ENCODE results near the gene PTPN1. TPM values are rescaled to one million over a fixed set of nuclear protein-coding genes. Genes with fewer than 3 reads are reported as not detected.

PTPN1 gene
- polyA plus RNA-seq, 1 of the 3 experiments (the other 2 are of a cell fraction) = 23.6 TPM

DNA sequence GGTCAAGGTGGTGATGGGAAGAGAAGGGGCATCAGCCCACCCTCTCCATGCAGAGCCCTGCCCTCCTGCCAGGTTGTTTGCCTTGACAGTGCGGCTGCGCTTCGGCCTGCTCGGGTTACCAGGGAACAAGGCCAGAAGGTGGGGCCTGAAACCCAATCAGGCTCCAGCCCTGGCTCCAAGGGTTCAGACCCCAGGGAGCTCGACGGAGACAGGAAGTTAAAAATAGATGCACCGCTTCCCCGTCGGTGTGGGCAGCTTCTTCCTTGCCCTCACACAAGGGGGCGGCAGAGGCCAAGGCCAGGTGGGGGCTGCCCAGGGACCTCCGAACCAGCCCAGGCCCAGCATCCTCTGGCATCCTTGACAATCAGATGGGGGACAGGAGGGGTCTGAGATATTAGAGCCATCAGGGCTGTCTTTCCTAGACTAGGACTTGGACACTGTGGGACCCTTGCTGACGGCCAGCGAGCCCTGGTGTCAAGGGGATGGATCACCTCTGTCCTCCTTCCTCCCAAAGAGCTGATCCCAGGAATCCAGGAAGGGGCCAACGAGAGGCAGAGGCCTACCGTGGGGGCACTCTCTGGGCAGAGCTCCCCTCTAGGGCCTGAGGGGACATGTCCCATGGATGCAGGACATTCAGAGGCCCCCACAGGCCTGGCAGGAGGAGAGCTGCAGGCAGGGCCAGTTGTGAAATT lies 115.9 kb downstream of the PTPN1 start:
- WGBS (ENCODE audit: low lambda C conversion rate) = 42% methylated on average over 10 of the region's 15 CpGs
- Histone ChIP-seq H3K27ac (ENCODE audit: low read depth in 2 of 2, low read length in 1 of 2) (no peak overlapping the region), H3K9me3 (peaks cover 1% of the 10 kb centered on the region; the same call in 1 of the 2 replicates), H3K9me2 (no peaks in the 10 kb centered on the region), H3K27me3 (ENCODE audit: insufficient read depth) (no peaks in the 10 kb centered on the region), H3K4me3 (ENCODE audit: low read depth in 2 of 2, low read length in 1 of 2) (no peak overlapping the region), H3K36me3 (replicated peaks in 1 of 2; ENCODE audit: control insufficient read depth in 1 of 2, insufficient read depth in 2 of 2, low read length in 1 of 2) (no peaks in the 10 kb centered on the region), H3K9ac (no peak overlapping the region), H4K20me1 (ENCODE audit: insufficient read depth) (no peaks in the 10 kb centered on the region), H3F3A (replicated peaks; ENCODE audit: insufficient read depth) (no peaks in the 10 kb centered on the region), H3K4me2 (no peak overlapping the region), H2AFZ (ENCODE audit: low read depth) (no peak overlapping the region), H3K79me2 (ENCODE audit: insufficient read depth) (no peaks in the 10 kb centered on the region), H3K4me1 (ENCODE audit: control insufficient read depth in 1 of 2, insufficient read depth in 2 of 2, low read depth in 1 of 2, low read length in 1 of 2) (peaks cover 0 to 26% of the 10 kb centered on the region in 2 experiments; a peak in 1 of 4 replicates)
- POLR2A ChIA-PET = no interaction called here
- CTCF ChIA-PET = interaction anchor here (0.6 to 2.1 kb wide), 17 partner anchors 9 to 440 kb away, joined by 3 to 18 read pairs (median 4); no protein-coding TSS in a partner anchor
- DNase-seq = peak; percentile 64
- TF ChIP-seq EZH2phosphoT487 (IDR thresholded peaks at IDR 0.05; ENCODE audit: borderline replicate concordance, low read depth) = no peak
- TF ChIP-seq CTCF (IDR thresholded peaks at IDR 0.05) = peak; percentile 62
- peak; percentile 66 for TF ChIP-seq SMC3 (IDR thresholded peaks at IDR 0.05; ENCODE audit: low read depth, low read length)
- peak; percentile 69 for TF ChIP-seq RAD21 (IDR thresholded peaks at IDR 0.05; ENCODE audit: low read length)

GRCh38 chr20:50627747-50628146 lies 117.6 kb downstream of the PTPN1 start:
- Histone ChIP-seq H3K9me3 (no peaks in the 10 kb centered on the region), H3K79me2 (ENCODE audit: insufficient read depth) (no peaks in the 10 kb centered on the region), H4K20me1 (ENCODE audit: insufficient read depth) (no peaks in the 10 kb centered on the region), H3K27ac (ENCODE audit: low read depth in 2 of 2, low read length in 1 of 2) (no peak overlapping the region), H3K4me2 (no peak overlapping the region), H3K36me3 (replicated peaks in 1 of 2; ENCODE audit: control insufficient read depth in 1 of 2, insufficient read depth in 2 of 2, low read length in 1 of 2) (no peaks in the 10 kb centered on the region), H3K4me3 (ENCODE audit: low read depth in 2 of 2, low read length in 1 of 2) (no peak overlapping the region), H3K9ac (no peak overlapping the region), H3K27me3 (ENCODE audit: insufficient read depth) (no peaks in the 10 kb centered on the region), H3F3A (replicated peaks; ENCODE audit: insufficient read depth) (no peaks in the 10 kb centered on the region), H2AFZ (ENCODE audit: low read depth) (no peak overlapping the region), H3K4me1 (ENCODE audit: control insufficient read depth in 1 of 2, insufficient read depth in 2 of 2, low read depth in 1 of 2, low read length in 1 of 2) (peaks cover 0 to 26% of the 10 kb centered on the region in 2 experiments; a peak in 1 of 4 replicates), H3K9me2 (no peaks in the 10 kb centered on the region)
- ChIA-PET POLR2A (no interaction called here), CTCF (interaction anchor here (1.3 to 2.0 kb wide), 3 partner anchors 9 to 118 kb away, joined by 4 to 7 read pairs (median 7); no protein-coding TSS in a partner anchor)
- no peak for DNase-seq
- WGBS (ENCODE audit: low lambda C conversion rate) = 90% methylated on average over 8 of the region's 9 CpGs
- TF ChIP-seq GABPA (IDR thresholded peaks at IDR 0.05; ENCODE audit: low read depth) = no peak
- no peak for TF ChIP-seq CHD2 (IDR thresholded peaks at IDR 0.05; ENCODE audit: low read length, partially characterized antibody)
- no peak for TF ChIP-seq RFX5 (IDR thresholded peaks at IDR 0.05; ENCODE audit: low read length)
- TF ChIP-seq FOSL2 (IDR thresholded peaks at IDR 0.05; ENCODE audit: borderline replicate concordance, low read depth) = no peak
- no peak for TF ChIP-seq CTCF (IDR thresholded peaks at IDR 0.05)
- TF ChIP-seq RXRA (IDR thresholded peaks at IDR 0.05; ENCODE audit: borderline replicate concordance, low read depth) = no peak
- TF ChIP-seq REST (IDR thresholded peaks at IDR 0.05; ENCODE audit: low read depth, low read length) = no peak
- no peak for TF ChIP-seq YY1 (IDR thresholded peaks at IDR 0.05; ENCODE audit: low read depth)
- no peak for TF ChIP-seq GATA2 (CRISPR knock-in tag; IDR thresholded peaks at IDR 0.05)
- TF ChIP-seq TEAD4 (IDR thresholded peaks at IDR 0.05; ENCODE audit: borderline replicate concordance, insufficient read depth) = no peak
